Loucy (cell line): ENCODE measurements around the gene DDIT4.

Experiments used
- H2AFZ ChIP-seq: fragments of 200-600 bp; sonication (generic); 2 replicates; pipeline ENCODE4 v1.6.0; 2016; ENCODE audit warnings: antibody characterized with exemption, mild to moderate bottlenecking, low read length, moderate library complexity
- H3F3A ChIP-seq: fragments of 200-600 bp; 2 replicates; pipeline ENCODE4 v1.6.0; 2016; ENCODE audit warnings: antibody characterized with exemption, low read depth, mild to moderate bottlenecking
- H3K27me3 ChIP-seq: fragments of 200-600 bp; sonication (generic); 2 replicates; pipeline ENCODE4 v1.6.1; 2014; ENCODE audit warnings: low read length, mild to moderate bottlenecking; ENCODE audit not compliant: insufficient read depth, poor library complexity, severe bottlenecking
- H3K36me3 ChIP-seq: fragments of 200-600 bp; sonication (generic); 2 replicates; pipeline ENCODE4 v1.6.1; 2016; ENCODE audit warnings: low read length; ENCODE audit not compliant: insufficient read depth
- H3K4me1 ChIP-seq: fragments of 200-600 bp; sonication (generic); 2 replicates; pipeline ENCODE4 v1.5.1; 2014; ENCODE audit warnings: low read length, mild to moderate bottlenecking; ENCODE audit not compliant: insufficient read depth, poor library complexity, severe bottlenecking
- H3K4me2 ChIP-seq: fragments of 200-600 bp; sonication (generic); 2 replicates; pipeline ENCODE4 v1.6.0; 2014; ENCODE audit warnings: antibody characterized with exemption, low read length, low read depth, mild to moderate bottlenecking; ENCODE audit not compliant: poor library complexity, severe bottlenecking
- H3K4me3 ChIP-seq: fragments of 200-600 bp; sonication (generic); 2 replicates; pipeline ENCODE4 v1.5.1; 2014; ENCODE audit warnings: low read length, mild to moderate bottlenecking, mixed read lengths; ENCODE audit not compliant: poor library complexity, severe bottlenecking
- H3K79me2 ChIP-seq: fragments of 200-600 bp; sonication (generic); 2 replicates; pipeline ENCODE4 v1.6.1; 2014; ENCODE audit warnings: low read length; ENCODE audit not compliant: insufficient read depth
- H3K9ac ChIP-seq: fragments of 200-600 bp; sonication (generic); 2 replicates; pipeline ENCODE4 v1.6.0; 2014; ENCODE audit warnings: mild to moderate bottlenecking, low read depth, low read length, moderate library complexity; ENCODE audit not compliant: poor library complexity, severe bottlenecking
- H3K9me2 ChIP-seq: fragments of 200-600 bp; sonication (generic); replicated peaks from 2 replicates; pipeline ENCODE4 v1.6.1; 2016; ENCODE audit warnings: low read depth, low read length, mixed read lengths
- H3K9me3 ChIP-seq: fragments of 200-600 bp; sonication (generic); 2 replicates; pipeline ENCODE4 v1.6.1; 2014; ENCODE audit warnings: mild to moderate bottlenecking, antibody characterized with exemption, low read length, low read depth; ENCODE audit not compliant: insufficient read depth
- H4K20me1 ChIP-seq: fragments of 200-600 bp; sonication (generic); 2 replicates; pipeline ENCODE4 v1.6.0; 2014; ENCODE audit warnings: antibody characterized with exemption, low read length, mild to moderate bottlenecking; ENCODE audit not compliant: insufficient read depth, poor library complexity, severe bottlenecking
- CTCF ChIP-seq: fragments of 200-600 bp; sonication (generic); conservative IDR thresholded peaks from 2 replicates; pipeline ENCODE4 v1.5.1; 2014; ENCODE audit warnings: mild to moderate bottlenecking, antibody characterized with exemption, low read length
- EZH2phosphoT487 ChIP-seq: fragments of 200-600 bp; IDR thresholded peaks from 2 replicates; pipeline ENCODE4 v1.6.1; 2018; ENCODE audit warnings: antibody characterized with exemption, mild to moderate bottlenecking, moderate library complexity, borderline replicate concordance

The DDIT4 gene

DNA sequence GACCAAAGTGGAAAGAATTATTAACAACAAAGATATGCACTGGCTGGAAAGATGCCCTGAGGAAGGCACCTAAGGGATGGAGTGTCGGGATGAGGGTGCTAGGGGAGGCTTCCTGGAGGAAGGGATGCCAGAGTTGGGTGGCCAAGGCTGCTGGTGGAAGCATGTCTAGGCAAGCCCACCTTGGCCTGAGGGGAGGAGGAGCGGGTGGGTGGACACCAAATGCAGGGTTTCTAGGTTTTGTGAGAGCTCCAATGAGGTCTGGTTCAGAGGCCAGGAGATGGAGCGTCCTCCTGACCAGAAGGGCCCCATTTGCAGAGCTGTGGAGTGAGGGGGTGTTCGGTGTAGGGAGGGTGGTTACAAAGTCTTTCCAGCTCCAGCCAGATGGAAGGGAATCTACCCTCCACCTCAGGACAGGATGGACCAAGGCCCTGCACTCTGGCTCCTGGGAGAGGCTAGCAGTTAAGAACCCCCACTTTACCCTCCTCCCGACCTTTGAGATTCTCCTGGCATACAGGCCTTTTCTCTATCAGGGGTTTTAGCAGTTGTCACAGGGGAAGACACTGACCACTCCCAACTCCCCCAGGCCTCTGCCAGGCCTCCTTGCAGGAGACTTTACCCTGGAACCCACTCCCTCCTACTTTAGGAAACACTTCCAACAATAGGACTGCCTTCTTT lies 3.0 kb upstream of the DDIT4 start:
- Histone ChIP-seq H3K36me3 (peaks cover 18% of the 10 kb centered on the region), H3K9me2 (no peaks in the 10 kb centered on the region), H4K20me1 (peaks cover 18% of the 10 kb centered on the region), H2AFZ (no peak overlapping the region), H3K27me3 (peaks cover 16% of the 10 kb centered on the region), H3K4me1 (peaks cover 36% of the 10 kb centered on the region), H3K9me3 (no peaks in the 10 kb centered on the region), H3K79me2 (peaks cover 39% of the 10 kb centered on the region), H3K9ac (peak overlapping the region; percentile 64), H3K4me2 (peak overlapping the region; percentile 45), H3K4me3 (peak overlapping the region; percentile 5), H3F3A (no peaks in the 10 kb centered on the region)
- no peak for TF ChIP-seq CTCF
- TF ChIP-seq EZH2phosphoT487: no peak

GRCh38 chr10:72272689-72273409 lies 875 bp upstream of the DDIT4 start:
- Histone ChIP-seq H2AFZ (no peak overlapping the region; the same call in 1 of the 2 replicates), H3K4me2 (peak overlapping the region; percentile 84), H3K79me2 (peaks cover 59% of the 10 kb centered on the region), H3K4me3 (peak overlapping the region; percentile 77), H3K36me3 (peaks cover 23% of the 10 kb centered on the region), H3F3A (no peaks in the 10 kb centered on the region), H3K9ac (peak overlapping the region; percentile 94), H3K9me2 (no peaks in the 10 kb centered on the region), H3K4me1 (peaks cover 50% of the 10 kb centered on the region), H3K27me3 (peaks cover 18% of the 10 kb centered on the region), H4K20me1 (peaks cover 33% of the 10 kb centered on the region), H3K9me3 (no peaks in the 10 kb centered on the region)
- TF ChIP-seq CTCF (no peak), EZH2phosphoT487 (no peak)

DNA sequence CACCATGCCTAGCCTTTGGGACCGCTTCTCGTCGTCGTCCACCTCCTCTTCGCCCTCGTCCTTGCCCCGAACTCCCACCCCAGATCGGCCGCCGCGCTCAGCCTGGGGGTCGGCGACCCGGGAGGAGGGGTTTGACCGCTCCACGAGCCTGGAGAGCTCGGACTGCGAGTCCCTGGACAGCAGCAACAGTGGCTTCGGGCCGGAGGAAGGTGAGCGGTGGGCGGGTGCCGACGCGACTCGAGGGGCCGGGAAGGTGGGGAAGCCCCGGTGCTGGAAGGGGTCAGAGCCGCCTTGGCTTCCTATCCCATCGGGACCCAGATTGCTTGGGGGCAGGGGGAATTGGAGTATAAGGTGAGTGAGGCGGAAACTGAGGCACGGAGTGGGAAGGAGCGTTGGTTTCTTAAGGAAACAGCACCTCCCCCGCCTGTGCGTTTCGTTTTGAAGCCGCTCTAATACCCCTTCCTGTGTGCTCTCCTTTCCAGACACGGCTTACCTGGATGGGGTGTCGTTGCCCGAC lies 547 bp downstream of the DDIT4 start:
- Histone ChIP-seq H3K79me2 (peaks cover 59% of the 10 kb centered on the region), H3K4me3 (peak overlapping the region; percentile 77), H3K27me3 (peaks cover 18% of the 10 kb centered on the region), H2AFZ (no peak overlapping the region), H3K4me2 (peak overlapping the region; percentile 87), H3K9me2 (no peaks in the 10 kb centered on the region), H3K4me1 (peaks cover 54% of the 10 kb centered on the region), H3K36me3 (peaks cover 23% of the 10 kb centered on the region), H4K20me1 (peaks cover 33% of the 10 kb centered on the region), H3F3A (no peaks in the 10 kb centered on the region), H3K9ac (peak overlapping the region; percentile 100), H3K9me3 (no peaks in the 10 kb centered on the region)
- TF ChIP-seq EZH2phosphoT487 (no peak), CTCF (no peak)
